NB4 (cell line): ENCODE data around the gene RBM5.

ENCODE experiments used
- CTCF ChIP-seq: IDR thresholded peaks from one replicate; pipeline ENCODE4 v1.5.1; 2012; ENCODE audit warnings: low read depth, low read length
- MAX ChIP-seq: IDR thresholded peaks from 2 replicates; pipeline ENCODE4 v1.6.1; 2011; ENCODE audit warnings: low read depth, low read length
- MYC ChIP-seq: IDR thresholded peaks from 2 replicates; pipeline ENCODE4 v1.6.1; 2011; ENCODE audit warnings: low read depth, low read length
- POLR2A ChIP-seq: IDR thresholded peaks from 2 replicates; pipeline ENCODE4 v1.6.1; 2011; ENCODE audit warnings: mild to moderate bottlenecking; ENCODE audit not compliant: insufficient read length; ENCODE audit errors: extremely low read depth

DNA sequence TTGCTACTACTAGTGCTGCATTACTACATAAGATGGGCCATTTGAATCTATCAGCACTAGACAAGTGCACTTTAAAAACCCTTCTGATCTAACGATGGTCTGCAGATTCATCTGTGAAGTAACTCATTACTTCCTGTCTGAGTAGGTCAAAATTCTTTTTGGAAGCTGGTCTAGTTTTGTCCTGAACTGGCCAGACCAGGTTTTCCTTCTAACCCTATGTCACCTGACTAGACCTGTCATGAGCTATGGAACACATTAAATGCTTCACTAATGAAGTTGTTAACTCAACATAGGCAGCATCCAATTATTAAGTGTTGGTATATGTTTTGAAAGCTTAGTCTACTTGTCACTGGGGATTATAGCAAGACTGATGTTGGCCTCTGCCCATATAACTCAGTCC is 10.1 kb upstream of the RBM5 start:
- TF ChIP-seq CTCF, result no peak
- no peak for TF ChIP-seq POLR2A
- TF ChIP-seq MAX, result no peak
- TF ChIP-seq MYC, result no peak
